ENCODE results near the gene NDUFB6. TPM values are rescaled to one million over a fixed set of nuclear protein-coding genes. Genes with fewer than 3 reads are reported as not detected.

The NDUFB6 gene
- polyA plus RNA-seq, 2 of the 4 experiments (the other 2 are of a cell fraction), result 91.0 to 158 TPM

DNA sequence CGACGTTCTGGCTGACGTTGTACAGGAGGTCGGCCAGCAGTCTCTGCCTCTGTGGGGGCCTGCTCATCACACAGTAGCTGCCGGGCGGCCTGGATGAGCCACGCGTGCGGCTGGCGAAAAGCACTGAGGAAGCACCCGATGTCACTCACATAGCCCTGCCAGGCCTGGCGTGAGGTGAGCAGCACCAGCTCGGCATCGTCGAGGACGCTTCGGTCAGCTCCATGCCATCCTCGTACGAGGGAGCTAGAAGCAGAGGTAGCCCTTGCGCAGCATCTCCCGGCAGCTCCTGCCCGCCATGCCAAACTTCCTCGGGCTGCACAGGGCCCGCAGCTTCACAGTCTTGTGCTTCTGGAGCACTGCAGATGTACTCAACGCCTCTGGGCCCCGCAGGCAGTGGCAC is 6.2 kb downstream of the NDUFB6 start (continued):
- no peak for TF ChIP-seq HOXB13 (CRISPR knock-in tag; IDR thresholded peaks at IDR 0.05; ENCODE audit: low read depth)
- no peak for TF ChIP-seq EHMT2 (IDR thresholded peaks at IDR 0.05; ENCODE audit: low read depth)

DNA sequence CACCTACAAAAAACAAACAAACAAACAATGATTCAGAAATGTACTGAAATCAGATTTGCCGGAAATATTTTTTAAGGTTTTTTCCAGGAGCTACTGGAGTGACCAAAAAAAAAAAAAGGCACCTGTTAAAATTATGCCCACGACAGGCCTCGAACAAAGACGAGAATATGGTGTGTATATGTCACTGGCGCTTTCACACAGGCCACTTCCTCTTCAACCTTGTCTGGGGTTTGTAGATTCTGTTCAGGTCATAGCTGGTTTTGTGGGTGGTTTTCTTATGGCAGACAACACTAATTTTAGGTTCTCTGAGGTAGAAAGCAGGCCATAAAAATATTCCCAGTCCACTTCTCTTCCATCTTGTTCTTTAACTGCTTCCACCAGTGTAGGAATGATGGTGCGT is 7.0 kb downstream of the NDUFB6 start:
- no peak overlapping the region for H3K4me3 ChIP-seq
- H3K9me3 ChIP-seq, result no peaks in the 10 kb centered on the region
- 96% methylated on average over 6 of the region's 6 CpGs for WGBS (ENCODE audit: missing lambda C conversion rate)
- TF ChIP-seq KDM1A (IDR thresholded peaks at IDR 0.05; ENCODE audit: low read depth) (no peak), EHF (CRISPR knock-in tag; IDR thresholded peaks at IDR 0.05) (no peak), RAD21 (conservative IDR thresholded peaks at IDR 0.05 in 1 of 2, IDR thresholded peaks at IDR 0.05 in 1 of 2) (no peak)
- DNase-seq (ENCODE audit: low read depth in 1 of 2, low spot score in 1 of 2) (no peak), ATAC-seq (no peak), FAIRE-seq (no peak)
- H3K4me2 ChIP-seq, result no peak overlapping the region
- H3K4me1 ChIP-seq, result peaks cover 2% of the 10 kb centered on the region; the same call in 2 of the 3 replicates
- ChIA-PET CTCF (interaction anchor here (0.8 to 9.7 kb wide), 6 partner anchors 11 to 188 kb away, joined by 3 to 104 read pairs (median 4); partner anchors contain the start of genes ACO1 and RIGI), POLR2A (no interaction called here)
- H3K27ac ChIP-seq, result no peak overlapping the region

DNA sequence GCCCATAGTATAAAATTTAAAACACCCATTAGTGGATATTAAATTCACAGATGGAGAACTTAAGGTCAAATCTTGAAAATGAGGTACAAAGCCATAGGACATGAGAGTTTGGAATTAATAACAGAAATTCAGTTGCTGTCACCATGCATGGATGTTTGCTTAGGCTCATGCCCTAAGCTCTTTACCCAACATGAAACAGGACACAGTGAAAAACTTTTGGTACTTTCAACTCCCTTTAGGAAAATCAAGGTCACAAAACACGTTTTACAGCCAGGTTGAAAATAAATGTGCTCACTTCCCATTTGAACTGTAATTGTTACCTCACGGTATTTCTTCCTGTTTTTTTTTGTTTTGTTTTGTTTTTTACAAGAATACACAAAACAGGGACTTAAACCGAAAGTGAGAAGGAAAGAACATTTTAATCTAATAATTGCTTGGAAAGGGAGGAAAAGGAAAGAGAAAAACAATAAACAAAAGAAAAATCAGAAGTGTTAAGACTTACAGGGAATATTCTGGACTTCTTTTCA is 14.5 kb downstream of the NDUFB6 start:
- POLR2A ChIA-PET, result no interaction called here

DNA sequence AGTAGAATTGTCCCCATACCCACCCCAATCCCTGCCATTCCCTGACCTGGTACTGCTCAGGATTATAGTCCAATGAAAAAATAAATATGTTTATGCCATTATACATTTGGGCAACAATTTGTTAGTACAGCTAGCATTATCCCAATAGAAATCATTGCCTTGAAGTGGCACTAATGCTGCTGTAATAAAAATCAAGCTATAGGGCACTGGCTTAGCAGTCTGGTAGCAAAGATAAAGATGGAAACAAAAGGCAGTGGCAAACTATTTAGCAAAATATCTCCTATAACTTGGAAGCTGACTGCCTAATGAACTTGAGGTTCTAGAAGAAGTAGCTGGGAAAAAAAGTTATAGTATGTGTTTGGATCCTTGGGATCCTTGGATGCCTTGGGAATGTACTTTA is 18.4 kb downstream of the NDUFB6 start:
- FAIRE-seq (no peak), ATAC-seq (no peak), DNase-seq (ENCODE audit: low read depth in 1 of 2, low spot score in 1 of 2) (no peak)
- H3K9me3 ChIP-seq, result no peaks in the 10 kb centered on the region
- POLR2A ChIA-PET, result interaction anchor here (0.7 kb wide), 1 partner anchor 170 kb away, joined by 3 read pairs; the partner anchor contains the start of gene ACO1
- H3K4me2 ChIP-seq, result no peak overlapping the region
- CTCF ChIA-PET, result interaction anchor here (0.8 to 4.1 kb wide), 8 partner anchors 13 to 175 kb away, joined by 3 to 35 read pairs (median 5); partner anchors contain the start of gene RIGI
- H3K27ac ChIP-seq, result no peak overlapping the region
- TF ChIP-seq EHF (CRISPR knock-in tag; IDR thresholded peaks at IDR 0.05) (no peak), ZFP36 (IDR thresholded peaks at IDR 0.05; ENCODE audit: borderline replicate concordance, partially characterized antibody) (no peak), TP53 (CRISPR knock-in tag; IDR thresholded peaks at IDR 0.05) (no peak), HOXA7 (CRISPR knock-in tag; IDR thresholded peaks at IDR 0.05) (no peak), SMC3 (IDR thresholded peaks at IDR 0.05) (no peak), FOXS1 (CRISPR knock-in tag; IDR thresholded peaks at IDR 0.05) (no peak), CHD2 (IDR thresholded peaks at IDR 0.05; ENCODE audit: low read length, partially characterized antibody) (no peak), CHD4 (IDR thresholded peaks at IDR 0.05; ENCODE audit: borderline replicate concordance) (no peak), NPAS2 (CRISPR knock-in tag; IDR thresholded peaks at IDR 0.05; ENCODE audit: borderline replicate concordance) (no peak), HDAC2 (IDR thresholded peaks at IDR 0.05) (no peak)
- TF ChIP-seq, protein P1, sequence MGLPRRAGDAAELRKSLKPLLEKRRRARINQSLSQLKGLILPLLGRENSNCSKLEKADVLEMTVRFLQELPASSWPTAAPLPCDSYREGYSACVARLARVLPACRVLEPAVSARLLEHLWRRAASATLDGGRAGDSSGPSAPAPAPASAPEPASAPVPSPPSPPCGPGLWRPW (IDR thresholded peaks at IDR 0.05), result no peak
- TF ChIP-seq, protein P2, sequence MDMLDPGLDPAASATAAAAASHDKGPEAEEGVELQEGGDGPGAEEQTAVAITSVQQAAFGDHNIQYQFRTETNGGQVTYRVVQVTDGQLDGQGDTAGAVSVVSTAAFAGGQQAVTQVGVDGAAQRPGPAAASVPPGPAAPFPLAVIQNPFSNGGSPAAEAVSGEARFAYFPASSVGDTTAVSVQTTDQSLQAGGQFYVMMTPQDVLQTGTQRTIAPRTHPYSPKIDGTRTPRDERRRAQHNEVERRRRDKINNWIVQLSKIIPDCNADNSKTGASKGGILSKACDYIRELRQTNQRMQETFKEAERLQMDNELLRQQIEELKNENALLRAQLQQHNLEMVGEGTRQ (IDR thresholded peaks at IDR 0.05), result no peak
- TF ChIP-seq, protein P3, sequence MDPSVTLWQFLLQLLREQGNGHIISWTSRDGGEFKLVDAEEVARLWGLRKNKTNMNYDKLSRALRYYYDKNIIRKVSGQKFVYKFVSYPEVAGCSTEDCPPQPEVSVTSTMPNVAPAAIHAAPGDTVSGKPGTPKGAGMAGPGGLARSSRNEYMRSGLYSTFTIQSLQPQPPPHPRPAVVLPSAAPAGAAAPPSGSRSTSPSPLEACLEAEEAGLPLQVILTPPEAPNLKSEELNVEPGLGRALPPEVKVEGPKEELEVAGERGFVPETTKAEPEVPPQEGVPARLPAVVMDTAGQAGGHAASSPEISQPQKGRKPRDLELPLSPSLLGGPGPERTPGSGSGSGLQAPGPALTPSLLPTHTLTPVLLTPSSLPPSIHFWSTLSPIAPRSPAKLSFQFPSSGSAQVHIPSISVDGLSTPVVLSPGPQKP (IDR thresholded peaks at IDR 0.05; ENCODE audit: low read depth, low read length), result no peak
- H3K4me3 ChIP-seq, result no peak overlapping the region
- peaks cover 12% of the 10 kb centered on the region for H3K4me1 ChIP-seq

More for the DNA sequence above, 14.5 kb downstream of the NDUFB6 start:
- ATAC-seq (no peak), FAIRE-seq (no peak), DNase-seq (ENCODE audit: low read depth in 1 of 2, low spot score in 1 of 2) (no peak)
- CTCF ChIA-PET, result interaction anchor here (0.7 to 3.3 kb wide), 5 partner anchors 10 to 412 kb away, joined by 3 to 16 read pairs (median 4); partner anchors contain the start of genes NDUFB6 and RIGI
- Histone ChIP-seq H3K4me3 (no peak overlapping the region), H3K4me1 (peaks cover 2% of the 10 kb centered on the region), H3K9me3 (no peaks in the 10 kb centered on the region), H3K27ac (no peak overlapping the region), H3K4me2 (no peak overlapping the region)
- TF ChIP-seq NR3C1 (IDR thresholded peaks at IDR 0.05) (no peak), SMC3 (IDR thresholded peaks at IDR 0.05) (no peak), SREBF2 (IDR thresholded peaks at IDR 0.05) (no peak), ZC3H11A (IDR thresholded peaks at IDR 0.05) (no peak), RARB (CRISPR knock-in tag; IDR thresholded peaks at IDR 0.05) (no peak), EHF (CRISPR knock-in tag; IDR thresholded peaks at IDR 0.05) (no peak), RAD21 (conservative IDR thresholded peaks at IDR 0.05 in 1 of 2, IDR thresholded peaks at IDR 0.05 in 1 of 2) (no peak), NPAS2 (CRISPR knock-in tag; IDR thresholded peaks at IDR 0.05; ENCODE audit: borderline replicate concordance) (no peak), HOXA7 (CRISPR knock-in tag; IDR thresholded peaks at IDR 0.05) (no peak), CEBPB (IDR thresholded peaks at IDR 0.05) (no peak), MAFK (IDR thresholded peaks at IDR 0.05; ENCODE audit: partially characterized antibody) (no peak), BHLHE40 (IDR thresholded peaks at IDR 0.05; ENCODE audit: low read depth, low read length) (no peak), ESRRA (IDR thresholded peaks at IDR 0.05; ENCODE audit: borderline replicate concordance, low read length) (no peak), FOXS1 (CRISPR knock-in tag; IDR thresholded peaks at IDR 0.05) (no peak), FOSB (CRISPR knock-in tag; IDR thresholded peaks at IDR 0.05) (no peak), TFCP2L1 (CRISPR knock-in tag; IDR thresholded peaks at IDR 0.05) (no peak)
- TF ChIP-seq, protein P4, sequence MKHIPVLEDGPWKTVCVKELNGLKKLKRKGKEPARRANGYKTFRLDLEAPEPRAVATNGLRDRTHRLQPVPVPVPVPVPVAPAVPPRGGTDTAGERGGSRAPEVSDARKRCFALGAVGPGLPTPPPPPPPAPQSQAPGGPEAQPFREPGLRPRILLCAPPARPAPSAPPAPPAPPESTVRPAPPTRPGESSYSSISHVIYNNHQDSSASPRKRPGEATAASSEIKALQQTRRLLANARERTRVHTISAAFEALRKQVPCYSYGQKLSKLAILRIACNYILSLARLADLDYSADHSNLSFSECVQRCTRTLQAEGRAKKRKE (CRISPR knock-in tag; IDR thresholded peaks at IDR 0.05; ENCODE audit: low read depth), result no peak
- TF ChIP-seq, protein P3 (IDR thresholded peaks at IDR 0.05; ENCODE audit: low read depth, low read length), result no peak
- 75% methylated on average over 3 of the region's 3 CpGs for WGBS (ENCODE audit: missing lambda C conversion rate)

All from A549 (cell line).